Urothelium cell line (cell line): ENCODE measurements around the gene TBX19.
A peak's percentile ranks its signal among the peaks of the same experiment; 100 is the strongest.

ENCODE experiments used
- DNase-seq: peaks from one replicate; pipeline ENCODE4 v3.0.0; 2011; ENCODE audit warnings: low spot score, mixed read lengths
- FAIRE-seq: peaks from 2 replicates; lab custom pipeline; 2011; peaks lifted over from hg19 to GRCh38; lab: Jason Lieb, UNC

TBX19 gene

DNA sequence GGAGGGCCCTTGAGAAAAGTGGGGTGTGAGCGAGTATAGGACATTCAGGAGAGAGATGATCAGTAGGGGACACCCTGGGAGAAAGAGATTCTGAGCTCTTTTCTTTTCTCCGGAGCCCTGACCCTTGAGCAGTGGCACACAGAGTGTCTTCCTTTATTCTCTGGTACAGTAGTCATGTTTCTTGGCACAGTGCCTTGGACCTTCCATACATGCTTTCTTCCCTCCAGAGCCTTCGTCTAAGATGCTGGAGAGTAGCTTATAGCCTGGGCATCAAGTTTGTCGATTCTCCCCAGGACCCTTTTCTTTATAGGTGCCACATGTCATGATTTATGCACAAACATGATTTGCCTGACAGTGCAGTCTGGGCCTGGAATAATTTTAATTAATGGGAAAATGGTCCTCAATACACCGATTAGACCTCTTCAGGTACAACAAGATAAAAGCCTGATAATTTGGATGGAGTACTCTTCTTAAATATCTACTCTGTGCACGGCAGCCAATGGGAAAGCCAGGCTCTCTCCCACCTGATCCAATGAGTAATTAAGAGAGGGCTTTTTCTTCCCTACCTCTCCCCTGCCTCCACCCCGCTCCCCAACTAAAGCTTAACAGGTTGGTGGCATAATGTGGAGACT lies at the start of gene TBX19:
Gene TBX19 (plus strand): TSS at position 582 of the 632 bp plus-strand sequence. CDS start 214 bp downstream, outside the sequence.
- no peak for FAIRE-seq

DNA sequence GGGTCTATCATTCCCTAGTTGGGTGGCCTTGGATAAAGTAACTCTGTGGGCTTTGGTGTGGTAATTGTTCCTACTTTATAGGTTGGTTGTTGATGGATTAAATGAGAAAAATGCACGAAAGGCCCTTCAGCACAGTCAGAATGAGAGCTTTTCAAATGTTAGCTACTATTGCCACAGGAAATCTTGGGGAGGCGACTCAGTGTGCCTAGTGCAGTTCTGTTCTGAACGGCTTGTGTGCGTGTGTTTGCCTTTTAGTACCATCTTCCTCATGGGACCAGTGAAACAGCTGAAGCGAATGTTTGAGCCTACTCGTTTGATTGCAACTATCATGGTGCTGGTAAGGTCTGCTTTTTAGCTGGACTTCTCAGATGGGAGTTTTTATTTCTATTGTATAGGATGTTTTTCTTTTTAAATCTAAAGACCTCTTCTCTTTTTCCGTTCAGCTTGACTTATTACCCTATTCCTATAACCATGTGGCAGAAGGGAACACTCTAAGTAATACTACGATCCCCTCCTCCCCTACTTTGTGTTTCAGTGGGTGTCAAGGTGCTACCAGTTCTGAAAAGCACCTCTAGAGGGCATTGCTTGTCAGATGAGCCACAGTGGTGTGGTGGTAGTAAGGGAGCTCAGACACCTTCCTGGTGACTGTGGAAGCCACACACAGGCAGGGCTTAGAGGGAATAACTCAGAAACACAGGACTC lies 45.7 kb upstream of the TBX19 start:
- DNase-seq (peak; percentile 60), FAIRE-seq (no peak)

More for the DNA sequence above, at the start of gene TBX19:
- DNase-seq = no peak

- FAIRE-seq = no peak
- no peak for DNase-seq
Measured at GRCh38 chr1:168235548-168235885, 45.2 kb upstream of the TBX19 start.

DNA sequence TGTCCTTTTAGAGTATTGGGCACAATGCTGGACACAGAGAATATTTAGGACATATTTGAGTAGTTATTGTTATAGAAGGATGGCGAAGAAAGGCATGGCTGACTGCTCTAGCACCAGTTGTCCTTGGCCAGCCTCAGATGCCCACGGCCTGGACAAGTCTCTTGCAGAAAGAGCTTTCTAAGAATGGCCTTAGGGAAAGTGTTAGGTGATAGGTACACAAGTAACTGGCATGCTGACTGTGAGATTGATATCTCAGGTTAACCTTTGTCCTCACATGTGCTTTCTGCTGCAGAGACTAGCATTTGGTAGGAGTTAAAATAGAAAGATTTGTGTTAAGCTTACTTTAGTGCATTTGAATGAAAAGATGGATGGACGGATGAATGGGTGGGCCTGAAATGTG lies 44.7 kb upstream of the TBX19 start:
- FAIRE-seq = no peak

GRCh38 chr1:168236836-168237611 lies 43.7 kb upstream of the TBX19 start:
- no peak for DNase-seq
- FAIRE-seq = no peak

More for the DNA sequence above, 44.7 kb upstream of the TBX19 start:
- no peak for DNase-seq

GRCh38 chr1:168243198-168243597 lies 37.5 kb upstream of the TBX19 start:
- FAIRE-seq (no peak), DNase-seq (no peak)

DNA sequence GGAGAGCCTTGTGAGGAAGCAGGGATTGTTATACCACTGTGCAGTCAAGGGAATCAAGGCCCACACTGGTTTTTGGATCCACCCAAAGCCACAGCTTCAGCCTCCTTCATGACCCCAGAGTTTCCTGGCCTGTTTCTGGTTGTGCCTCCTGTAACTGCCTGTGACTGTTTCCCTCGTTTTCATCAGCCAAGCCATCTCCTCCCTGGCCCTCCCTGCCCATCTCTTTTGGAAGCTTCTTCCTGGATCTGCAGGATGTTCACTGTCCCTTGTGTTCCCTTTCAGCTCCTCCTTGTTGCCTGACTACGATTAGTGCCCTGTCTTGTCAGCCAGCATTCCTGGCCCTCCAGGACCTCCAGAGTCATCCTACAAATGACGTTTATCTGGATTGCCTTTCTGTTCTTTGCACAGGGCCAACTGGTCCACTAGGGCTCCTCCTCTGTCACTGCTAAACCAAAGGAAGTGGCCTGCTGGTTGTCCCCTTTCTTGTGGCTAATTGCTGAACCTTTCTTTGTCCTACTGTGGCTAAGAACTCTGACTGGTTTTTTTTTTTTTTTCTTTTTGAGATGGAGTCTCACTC lies 37.0 kb upstream of the TBX19 start:
- DNase-seq (no peak), FAIRE-seq (no peak)

DNA sequence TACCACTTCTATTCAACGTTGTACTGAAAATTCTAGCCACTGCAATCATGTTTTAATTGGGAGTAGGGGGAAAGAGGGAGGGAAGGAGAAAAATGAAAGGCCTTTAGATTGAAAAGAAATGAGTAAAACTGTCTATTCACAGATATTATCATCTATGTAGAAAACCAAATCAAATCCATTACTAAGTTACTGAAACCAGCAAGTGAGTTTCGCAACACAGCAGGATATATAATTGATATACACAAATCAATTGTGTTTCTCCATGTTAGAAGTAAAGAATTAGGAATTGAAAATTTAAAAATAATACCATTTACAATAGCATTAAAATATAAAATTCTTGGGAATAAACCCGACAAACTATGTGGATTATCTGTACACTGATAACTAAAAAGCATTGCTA lies 35.6 kb upstream of the TBX19 start:
- no peak for FAIRE-seq

DNA sequence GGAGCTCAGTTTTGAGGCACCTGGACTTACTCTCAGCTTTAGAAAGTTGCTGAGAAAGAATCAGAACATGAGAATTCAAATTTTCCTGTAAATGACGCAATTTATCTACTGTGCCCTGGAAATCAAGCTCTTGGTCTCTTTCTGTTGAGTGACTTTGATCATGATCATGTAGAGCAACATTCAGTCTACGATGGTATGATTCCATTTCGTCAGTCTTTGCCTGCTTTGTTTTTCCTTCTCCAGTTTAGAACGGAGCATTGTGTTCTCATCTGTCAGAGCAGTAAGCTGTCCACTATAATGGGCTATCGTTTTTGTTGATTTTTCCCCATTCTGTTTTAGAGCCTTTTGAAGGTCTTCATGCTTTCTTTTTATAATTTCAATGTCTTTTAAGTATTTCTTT lies 34.2 kb upstream of the TBX19 start:
- DNase-seq (no peak), FAIRE-seq (no peak)

More for the DNA sequence above, 35.6 kb upstream of the TBX19 start:
- DNase-seq = no peak

GRCh38 chr1:168252204-168252733 lies 28.4 kb upstream of the TBX19 start:
- FAIRE-seq = no peak
- DNase-seq = no peak

DNA sequence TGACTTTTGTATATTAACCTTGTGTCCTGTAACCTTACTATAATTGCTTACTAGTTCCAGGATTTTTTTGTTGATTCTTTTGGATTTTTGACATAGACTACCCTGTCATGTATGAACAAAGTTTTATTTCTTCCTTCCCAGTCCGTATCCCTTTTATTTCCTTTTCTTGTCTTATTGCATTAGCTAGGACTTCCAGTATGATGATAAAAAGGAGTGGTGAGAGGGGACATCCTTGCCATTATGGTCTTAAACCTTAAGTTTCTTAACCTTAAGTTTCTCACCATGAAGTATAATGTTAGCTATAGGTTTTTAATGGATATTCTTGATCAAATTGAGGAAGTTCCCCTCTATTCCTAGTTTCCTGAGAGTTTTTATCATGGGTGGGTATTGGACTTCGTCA lies 24.5 kb upstream of the TBX19 start:
- DNase-seq (no peak), FAIRE-seq (no peak)

DNA sequence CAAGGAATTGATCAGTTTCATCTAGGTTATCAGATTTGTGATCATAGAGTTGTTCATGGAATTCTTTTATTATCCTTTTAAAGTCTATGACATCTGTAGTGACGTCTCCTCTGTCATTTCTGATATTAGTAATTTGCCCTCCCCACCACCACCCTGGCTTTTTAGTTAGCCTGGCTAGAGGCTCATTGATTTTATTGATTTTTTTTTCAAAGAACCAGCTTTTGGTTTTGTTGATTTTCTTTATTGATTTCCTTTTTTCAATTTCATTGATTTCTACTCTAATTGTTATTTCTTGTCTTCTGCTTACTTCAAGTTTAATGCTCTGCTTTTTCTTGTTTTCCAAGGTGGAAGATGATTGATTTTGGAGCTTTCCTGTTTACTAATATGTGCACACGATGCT lies 23.3 kb upstream of the TBX19 start:
- no peak for DNase-seq

GRCh38 chr1:168259567-168259966 lies 21.1 kb upstream of the TBX19 start:
- FAIRE-seq (no peak), DNase-seq (no peak)

More for the DNA sequence above, 23.3 kb upstream of the TBX19 start:
- no peak for FAIRE-seq

DNA sequence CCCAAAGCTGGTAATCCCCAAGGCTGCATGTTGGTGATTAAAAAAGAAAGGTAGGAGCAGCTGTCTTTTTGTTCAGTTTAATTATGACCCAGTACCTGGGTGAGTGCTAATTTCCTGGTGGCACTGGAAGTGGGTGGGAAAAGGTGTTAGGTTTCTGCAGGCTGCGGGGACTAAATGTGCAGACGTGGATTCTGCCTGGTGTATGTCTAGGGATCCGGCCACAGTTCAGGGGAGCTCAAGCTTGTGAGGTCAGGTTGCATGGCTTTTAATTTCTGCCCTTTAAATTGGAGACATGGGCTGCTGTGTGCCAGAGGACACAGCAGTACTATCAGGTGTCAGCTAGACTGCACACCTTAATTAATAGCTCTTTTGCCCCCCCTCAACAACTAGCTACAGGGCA lies 20.3 kb upstream of the TBX19 start:
- DNase-seq (no peak), FAIRE-seq (no peak)

- DNase-seq = no peak
- no peak for FAIRE-seq
Measured at GRCh38 chr1:168261390-168261789, 19.3 kb upstream of the TBX19 start.

- no peak for FAIRE-seq
Measured at GRCh38 chr1:168263130-168263529, 17.5 kb upstream of the TBX19 start.

GRCh38 chr1:168264296-168264695 lies 16.4 kb upstream of the TBX19 start:
- FAIRE-seq (no peak), DNase-seq (no peak)

More at GRCh38 chr1:168263130-168263529, 17.5 kb upstream of the TBX19 start:
- no peak for DNase-seq

- FAIRE-seq (no peak), DNase-seq (no peak)
Measured at GRCh38 chr1:168265596-168265995, 15.1 kb upstream of the TBX19 start.

DNA sequence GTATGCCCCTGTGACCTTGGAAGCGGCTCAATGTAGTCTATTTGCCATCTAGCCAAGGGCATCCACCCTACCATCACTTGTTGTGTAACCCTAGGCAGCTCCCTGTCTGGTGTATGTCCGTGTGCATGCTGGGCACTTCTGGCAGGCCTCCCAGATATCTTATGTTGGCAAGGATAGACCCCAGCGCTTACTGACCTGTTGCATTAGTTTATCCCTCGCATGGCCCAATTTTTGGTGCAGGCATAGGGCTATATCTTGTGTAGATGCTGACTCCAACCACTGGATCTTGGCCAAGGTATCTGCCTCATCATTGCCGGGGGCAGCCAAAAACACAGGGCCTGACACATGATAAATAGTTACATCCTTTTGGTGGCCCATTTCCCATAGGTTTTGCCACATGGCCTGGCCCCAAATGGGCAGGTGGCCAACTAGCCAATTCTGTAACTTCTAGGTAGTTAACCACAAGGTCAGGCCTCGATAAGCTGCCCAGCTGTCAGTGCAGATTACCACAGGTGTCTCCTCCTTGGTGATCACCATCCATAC lies 14.0 kb upstream of the TBX19 start:
- no peak for FAIRE-seq
- no peak for DNase-seq

DNA sequence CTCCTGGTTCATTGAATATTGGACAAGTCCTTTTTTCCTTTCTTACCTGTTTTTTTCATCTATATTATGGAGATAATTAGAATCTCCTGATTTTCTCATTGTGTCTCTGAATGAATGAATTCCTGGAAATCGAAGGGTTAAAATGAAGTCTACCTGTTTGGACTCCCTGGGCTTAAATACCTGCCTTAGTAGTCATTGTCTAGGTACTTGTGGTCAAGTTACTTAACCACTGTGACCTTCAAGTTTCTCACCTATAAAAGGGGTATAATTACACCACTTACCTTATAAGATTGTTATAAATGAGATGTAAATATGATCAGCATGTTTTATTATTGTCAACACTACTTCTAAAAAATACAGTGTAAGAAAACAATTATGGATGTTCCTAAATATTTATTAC lies 9.0 kb upstream of the TBX19 start:
- DNase-seq (no peak), FAIRE-seq (no peak)

DNA sequence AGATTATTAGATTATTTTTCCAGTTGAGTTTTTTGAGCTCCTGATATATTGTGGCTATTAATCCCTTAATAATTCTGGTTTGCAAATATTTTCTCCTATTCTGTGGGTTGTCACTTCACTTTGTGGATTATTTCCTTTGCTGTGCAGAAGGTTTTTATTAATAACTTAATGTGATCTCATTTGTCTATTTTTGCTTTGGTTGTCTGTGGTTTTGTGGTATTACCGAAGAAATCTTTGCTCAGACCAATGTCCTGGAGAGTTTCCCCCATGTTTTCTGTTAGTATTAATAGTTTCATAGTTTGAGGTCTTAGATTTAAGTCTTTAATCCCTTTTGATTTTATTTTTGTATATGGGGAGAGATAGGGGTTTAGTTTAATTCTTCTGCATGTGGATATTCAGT lies 7.1 kb upstream of the TBX19 start:
- no peak for FAIRE-seq
- no peak for DNase-seq
